LNCaP clone FGC (cell line): Measurements from ENCODE around the gene CCDC81.

Experiments
- DNase-seq: peaks from one replicate; pipeline ENCODE4 v3.0.0-alpha.2; 2011; ENCODE audit warnings: low read depth
- H3K4me3 ChIP-seq: 2 replicates; pipeline ENCODE4 v1.5.1; 2011; ENCODE audit warnings: mild to moderate bottlenecking, low read depth, low read length, control low read depth
- CTCF ChIP-seq: IDR thresholded peaks from 2 replicates; pipeline ENCODE4 v1.5.1; 2012; ENCODE audit warnings: mild to moderate bottlenecking; ENCODE audit not compliant: control insufficient read depth, insufficient read depth; ENCODE audit errors: extremely low read depth

The CCDC81 gene

DNA sequence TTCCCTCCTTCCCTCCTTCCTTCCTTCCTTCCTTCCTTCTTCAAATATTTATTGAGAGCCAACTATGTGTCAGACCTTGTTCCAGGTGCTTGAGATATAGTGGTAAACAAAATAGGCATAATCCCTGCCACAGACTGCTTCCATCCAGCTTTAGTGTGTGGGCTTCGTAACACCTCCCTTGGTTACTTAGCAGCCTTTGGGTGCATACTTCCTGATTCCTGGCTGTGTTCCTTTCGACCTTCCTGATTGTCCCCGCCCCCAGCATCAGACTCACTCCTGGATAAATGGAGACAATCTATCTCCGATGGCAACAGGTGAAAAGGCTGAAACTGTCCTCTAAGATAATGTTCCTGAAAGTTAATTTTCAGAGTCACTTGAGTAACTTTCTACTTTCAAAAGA lies 13.5 kb downstream of the CCDC81 start:
- no peak for TF ChIP-seq CTCF
- no peak for DNase-seq

GRCh38 chr11:86390487-86390886 lies 15.8 kb downstream of the CCDC81 start:
- H3K4me3 ChIP-seq: no peak overlapping the region
- no peak for DNase-seq
- TF ChIP-seq CTCF: no peak

More for the DNA sequence above, 13.5 kb downstream of the CCDC81 start:
- H3K4me3 ChIP-seq: no peak overlapping the region

GRCh38 chr11:86395061-86395551 lies 20.4 kb downstream of the CCDC81 start:
- peak; percentile 6 for DNase-seq
- no peak overlapping the region for H3K4me3 ChIP-seq
- TF ChIP-seq CTCF: no peak

DNA sequence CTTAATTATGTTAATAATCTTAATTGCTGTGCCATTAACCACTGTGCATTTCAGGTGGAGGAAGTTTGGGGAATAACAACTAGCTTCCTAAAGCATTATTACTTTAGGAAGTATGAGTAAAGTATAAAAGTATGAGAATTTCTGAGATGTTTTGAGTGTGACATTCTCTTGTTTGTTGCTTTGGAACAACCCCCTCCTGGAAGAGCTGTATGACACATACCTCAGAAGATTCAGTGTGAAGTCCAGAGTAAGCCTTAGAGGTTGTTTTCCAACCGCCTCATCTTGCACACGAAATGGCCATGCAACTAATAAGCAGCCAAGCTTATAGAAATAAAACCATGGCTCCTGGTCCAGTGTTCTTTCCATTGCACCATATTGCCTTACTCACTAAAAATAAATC lies 21.7 kb downstream of the CCDC81 start:
- no peak for TF ChIP-seq CTCF
- DNase-seq: no peak
- no peak overlapping the region for H3K4me3 ChIP-seq

DNA sequence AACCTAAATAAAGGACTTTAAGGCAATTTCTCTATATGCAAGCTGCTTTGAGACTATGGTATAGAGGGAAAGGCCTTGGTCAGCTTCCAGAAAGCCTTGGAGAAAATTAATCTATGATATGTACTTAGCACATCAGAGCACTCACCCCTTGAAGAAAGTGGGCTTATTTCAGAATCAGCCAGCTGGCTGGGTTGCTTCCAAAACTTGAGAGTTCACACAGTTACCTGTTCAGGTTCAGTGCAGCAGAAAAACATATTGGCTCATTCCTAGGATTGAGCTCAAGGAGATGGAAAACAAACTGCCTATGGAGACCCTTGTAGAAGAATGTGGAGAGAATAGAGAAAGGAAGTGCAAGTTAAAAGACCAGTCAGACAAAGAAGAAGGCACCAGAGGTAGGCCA lies 22.7 kb downstream of the CCDC81 start:
- no peak for TF ChIP-seq CTCF
- DNase-seq: no peak
- no peak overlapping the region for H3K4me3 ChIP-seq

DNA sequence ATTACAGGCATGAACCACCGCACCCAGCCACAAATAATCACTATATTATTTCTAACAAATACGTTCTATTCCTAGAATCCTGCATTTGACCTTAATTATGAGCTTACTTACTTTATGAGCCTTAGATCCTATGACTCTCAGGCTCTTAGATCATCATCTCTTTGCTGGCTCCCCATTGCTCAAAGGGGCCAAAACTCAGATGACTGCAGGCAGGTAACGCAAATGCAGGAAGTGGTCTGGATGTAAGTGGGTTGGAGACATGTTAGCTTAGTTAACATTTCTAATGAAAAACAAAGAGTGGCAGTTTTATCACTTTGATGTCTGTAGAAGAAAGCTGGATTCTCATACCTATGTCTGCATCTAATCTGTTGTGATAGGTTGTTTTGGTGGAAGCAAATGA lies 23.4 kb downstream of the CCDC81 start:
- no peak for DNase-seq
- H3K4me3 ChIP-seq: no peak overlapping the region
- no peak for TF ChIP-seq CTCF

GRCh38 chr11:86403458-86403857 lies 28.8 kb downstream of the CCDC81 start:
- TF ChIP-seq CTCF: no peak
- no peak for DNase-seq
- no peak overlapping the region for H3K4me3 ChIP-seq
